Immature natural killer cell (primary cell): ENCODE data around the gene LRRC3. TPM values are rescaled to one million over a fixed set of nuclear protein-coding genes. Genes with fewer than 3 reads are reported as not detected.

Experiments
- DNase-seq, 3 donors: peaks; one replicate each; pipeline ENCODE4 v3.0.0; 2022; ENCODE audit warnings: mixed read lengths in 1 of 3
- H3K27ac Mint-ChIP-seq, 6 donors: one replicate each; pipeline ENCODE4 v1.8.0; 2020; ENCODE audit warnings: mixed read lengths in 6 of 6, mild to moderate bottlenecking in 5 of 6, inconsistent platforms in 4 of 6, moderate library complexity in 3 of 6
- H3K27me3 Mint-ChIP-seq, 3 donors: one replicate each; pipeline ENCODE4 v1.8.0; 2020 to 2021; ENCODE audit warnings: low read depth in 3 of 3, mild to moderate bottlenecking in 3 of 3, mixed read lengths in 3 of 3, moderate library complexity in 3 of 3, inconsistent platforms in 1 of 3
- H3K36me3 Mint-ChIP-seq, 3 donors: one replicate each; pipeline ENCODE4 v1.8.0; 2020; ENCODE audit warnings: mixed read lengths in 3 of 3, inconsistent platforms in 2 of 3, mild to moderate bottlenecking in 2 of 3
- H3K4me1 Mint-ChIP-seq, 2 donors: one replicate each; pipeline ENCODE4 v1.8.0; 2020; ENCODE audit warnings: inconsistent platforms in 2 of 2, mild to moderate bottlenecking in 2 of 2, mixed read lengths in 2 of 2, moderate library complexity in 1 of 2
- H3K4me3 Mint-ChIP-seq, 5 donors: one replicate each; pipeline ENCODE4 v1.8.0; 2020; ENCODE audit warnings: mild to moderate bottlenecking in 5 of 5, mixed read lengths in 5 of 5, inconsistent platforms in 3 of 5, moderate library complexity in 3 of 5
- H3K9me3 Mint-ChIP-seq, 6 donors: one replicate each; pipeline ENCODE4 v1.8.0; 2020; ENCODE audit warnings: mild to moderate bottlenecking in 6 of 6, mixed read lengths in 6 of 6, inconsistent platforms in 4 of 6, moderate library complexity in 3 of 6
- polyA plus RNA-seq, 3 donors: library from polyadenylated mRNA; unstranded; fragments of 300-500 nt; fragmentation: Illumina TruSeq; gene quantifications; one replicate each; pipeline ENCODE4 v1.2.3, GENCODE V29; 2021

LRRC3 gene
- polyA plus RNA-seq, 3 donors from 2014 or later, result 0.29 TPM; not detected in 2

GRCh38 chr21:44427241-44428120 lies 27.8 kb upstream of the LRRC3 start:
- H3K4me3 Mint-ChIP-seq, result no peak overlapping the region
- H3K4me1 Mint-ChIP-seq, result no peaks in the 10 kb centered on the region
- DNase-seq, result no peak
- peaks cover 0 to 2% (median under 1%) of the 10 kb centered on the region in 3 donors for H3K27me3 Mint-ChIP-seq
- peaks cover 2 to 25% (median 11%) of the 10 kb centered on the region in 6 donors for H3K9me3 Mint-ChIP-seq
- H3K27ac Mint-ChIP-seq, result peak overlapping the region in 2 of 6 donors; percentile 62 to 79
- H3K36me3 Mint-ChIP-seq, result peaks cover 12 to 27% (median 26%) of the 10 kb centered on the region in 3 donors

DNA sequence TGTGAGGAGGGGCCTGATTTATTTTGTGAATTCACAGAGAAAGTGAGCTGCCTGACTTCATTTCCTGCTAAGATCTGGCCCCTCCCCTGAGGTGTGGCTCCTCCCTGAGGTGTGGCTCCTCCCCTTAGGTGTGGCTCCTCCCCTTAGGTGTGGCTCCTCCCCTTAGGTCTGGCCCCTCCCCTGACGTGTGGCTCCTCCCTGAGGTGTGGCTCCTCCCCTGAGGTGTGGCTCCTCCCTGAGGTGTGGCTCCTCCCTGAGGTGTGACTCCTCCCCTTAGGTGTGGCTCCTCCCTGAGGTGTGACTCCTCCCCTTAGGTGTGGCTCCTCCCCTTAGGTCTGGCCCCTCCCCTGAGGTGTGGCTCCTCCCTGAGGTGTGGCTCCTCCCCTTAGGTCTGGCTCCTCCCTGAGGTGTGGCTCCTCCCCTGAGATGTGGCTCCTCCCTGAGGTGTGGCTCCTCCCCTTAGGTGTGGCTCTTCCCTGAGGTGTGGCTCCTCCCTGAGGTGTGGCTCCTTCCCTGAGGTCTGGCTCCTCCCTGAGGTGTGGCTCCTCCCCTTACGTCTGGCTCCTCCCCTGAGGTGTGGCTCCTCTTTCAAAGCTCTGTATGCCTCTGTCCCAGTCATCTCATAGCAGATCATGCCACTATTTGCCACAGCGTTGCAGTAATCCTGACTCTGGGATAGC lies 26.9 kb upstream of the LRRC3 start:
- no peak overlapping the region for H3K4me3 Mint-ChIP-seq
- peaks cover 0 to 2% (median 2%) of the 10 kb centered on the region in 3 donors for H3K27me3 Mint-ChIP-seq
- DNase-seq, result peak; percentile 64 to 71 (median 67)
- peaks cover 2 to 25% (median 11%) of the 10 kb centered on the region in 6 donors for H3K9me3 Mint-ChIP-seq
- H3K4me1 Mint-ChIP-seq, result no peaks in the 10 kb centered on the region
- peak overlapping the region in 5 of 6 donors; percentile 58 to 85 (median 72) for H3K27ac Mint-ChIP-seq
- peaks cover 12 to 31% (median 23%) of the 10 kb centered on the region in 3 donors for H3K36me3 Mint-ChIP-seq

DNA sequence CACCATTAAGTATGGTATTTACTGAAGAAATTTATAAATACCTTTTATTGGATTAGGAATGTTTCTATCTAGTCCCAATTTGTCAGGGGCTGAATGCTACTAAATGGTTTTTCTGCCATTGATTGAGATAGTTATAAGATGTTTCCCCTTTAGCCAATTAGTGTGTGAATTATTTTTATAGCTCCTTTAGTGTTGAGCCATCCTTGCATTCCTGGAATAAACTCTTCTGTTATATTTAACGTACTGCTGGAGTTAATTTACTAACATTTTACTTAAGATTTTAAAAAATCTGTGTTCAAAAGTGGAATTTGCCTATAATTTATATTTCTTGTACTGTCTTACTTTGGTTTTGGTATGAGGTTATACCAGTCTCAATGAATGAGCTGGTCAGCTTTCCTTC lies 25.4 kb upstream of the LRRC3 start:
- peaks cover 2 to 25% (median 11%) of the 10 kb centered on the region in 6 donors for H3K9me3 Mint-ChIP-seq
- DNase-seq, result no peak
- no peaks in the 10 kb centered on the region for H3K4me1 Mint-ChIP-seq
- H3K4me3 Mint-ChIP-seq, result no peak overlapping the region
- H3K27me3 Mint-ChIP-seq, result peaks cover 0 to 2% (median 2%) of the 10 kb centered on the region in 3 donors
- H3K36me3 Mint-ChIP-seq, result peaks cover 12 to 31% (median 23%) of the 10 kb centered on the region in 3 donors
- no peak overlapping the region for H3K27ac Mint-ChIP-seq

DNA sequence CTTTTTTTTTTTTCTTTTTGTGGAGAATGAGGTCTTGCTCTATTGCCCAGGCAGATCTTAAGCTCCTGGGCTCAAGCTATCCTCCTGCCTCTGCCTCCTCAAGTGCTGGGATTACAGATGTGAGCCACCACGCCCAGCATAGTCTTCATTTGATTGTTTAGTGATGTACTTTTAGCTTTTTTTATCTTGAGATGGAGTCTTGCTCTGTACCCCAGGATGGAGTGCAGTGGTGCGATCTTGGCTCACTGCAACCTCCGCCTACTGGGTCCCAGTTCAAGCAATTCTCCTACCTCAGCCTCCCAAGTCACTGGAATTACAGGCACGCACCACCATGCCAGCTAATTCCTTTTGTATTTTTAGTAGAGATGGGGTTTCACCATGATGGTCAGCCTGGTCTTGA lies 24.0 kb upstream of the LRRC3 start:
- H3K4me3 Mint-ChIP-seq, result no peak overlapping the region
- DNase-seq, result no peak
- peaks cover 0 to 2% (median 2%) of the 10 kb centered on the region in 3 donors for H3K27me3 Mint-ChIP-seq
- H3K27ac Mint-ChIP-seq, result no peak overlapping the region
- H3K4me1 Mint-ChIP-seq, result no peaks in the 10 kb centered on the region
- H3K9me3 Mint-ChIP-seq, result peaks cover 2 to 25% (median 11%) of the 10 kb centered on the region in 6 donors
- H3K36me3 Mint-ChIP-seq, result peaks cover 12 to 31% (median 23%) of the 10 kb centered on the region in 3 donors

- Mint-ChIP-seq H3K4me3 (no peak overlapping the region), H3K36me3 (peaks cover 12 to 31% (median 23%) of the 10 kb centered on the region in 3 donors), H3K27ac (no peak overlapping the region), H3K4me1 (no peaks in the 10 kb centered on the region), H3K9me3 (peaks cover 2 to 25% (median 11%) of the 10 kb centered on the region in 6 donors), H3K27me3 (peaks cover 0 to 2% (median 2%) of the 10 kb centered on the region in 3 donors)
- DNase-seq, result no peak
These were observed 22.2 kb upstream of the LRRC3 start for GRCh38 chr21:44432841-44433790.

GRCh38 chr21:44433791-44434567 lies 21.3 kb upstream of the LRRC3 start:
- Mint-ChIP-seq H3K27me3 (peaks cover 0 to 2% (median 2%) of the 10 kb centered on the region in 3 donors), H3K27ac (no peak overlapping the region)
- DNase-seq, result no peak

DNA sequence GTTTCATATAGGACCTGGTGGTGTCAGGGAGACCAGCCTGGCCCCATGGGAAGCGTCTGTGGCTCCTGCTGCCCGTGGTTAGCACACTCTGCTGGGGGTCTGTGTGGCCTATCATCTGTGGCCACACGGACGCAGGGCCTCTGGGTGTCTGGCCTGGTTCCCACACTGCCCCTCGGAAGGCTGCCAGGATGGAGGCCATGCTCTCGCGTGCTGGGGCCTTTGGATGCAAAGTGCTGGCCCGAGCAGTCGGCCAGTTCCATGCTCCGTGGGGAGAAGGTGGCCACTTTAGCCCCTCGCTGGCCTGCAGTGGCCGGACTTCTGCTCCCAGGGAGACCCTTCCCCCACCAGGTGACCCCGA lies 20.8 kb upstream of the LRRC3 start:
- Mint-ChIP-seq H3K4me1 (no peaks in the 10 kb centered on the region), H3K27ac (no peak overlapping the region), H3K27me3 (peaks cover 0 to 2% (median 0%) of the 10 kb centered on the region in 3 donors), H3K36me3 (peaks cover 12 to 30% (median 25%) of the 10 kb centered on the region in 3 donors), H3K4me3 (no peak overlapping the region), H3K9me3 (peaks cover 2 to 19% (median 11%) of the 10 kb centered on the region in 6 donors)
- no peak for DNase-seq

More at GRCh38 chr21:44433791-44434567, 21.3 kb upstream of the LRRC3 start:
- peaks cover 12 to 31% (median 23%) of the 10 kb centered on the region in 3 donors for H3K36me3 Mint-ChIP-seq
- H3K4me3 Mint-ChIP-seq, result no peak overlapping the region
- H3K9me3 Mint-ChIP-seq, result peaks cover 2 to 20% (median 11%) of the 10 kb centered on the region in 6 donors
- no peaks in the 10 kb centered on the region for H3K4me1 Mint-ChIP-seq

GRCh38 chr21:44434936-44435635 lies 20.2 kb upstream of the LRRC3 start:
- Mint-ChIP-seq H3K4me3 (no peak overlapping the region), H3K9me3 (peaks cover under 1 to 14% (median 7%) of the 10 kb centered on the region in 6 donors), H3K36me3 (peaks cover 12 to 25% (median 20%) of the 10 kb centered on the region in 3 donors), H3K4me1 (no peaks in the 10 kb centered on the region), H3K27ac (no peak overlapping the region), H3K27me3 (peaks cover 0 to 2% (median 2%) of the 10 kb centered on the region in 3 donors)
- DNase-seq, result no peak

GRCh38 chr21:44436111-44436611 lies 19.1 kb upstream of the LRRC3 start:
- Mint-ChIP-seq H3K27ac (no peak overlapping the region), H3K4me3 (no peak overlapping the region), H3K27me3 (peaks cover 0 to 3% (median 2%) of the 10 kb centered on the region in 3 donors), H3K4me1 (no peaks in the 10 kb centered on the region), H3K9me3 (peaks cover 0 to 6% (median 2%) of the 10 kb centered on the region in 6 donors), H3K36me3 (peaks cover 8 to 21% (median 18%) of the 10 kb centered on the region in 3 donors)
- DNase-seq, result no peak

- DNase-seq, result no peak
- Mint-ChIP-seq H3K4me3 (no peak overlapping the region), H3K27ac (no peak overlapping the region), H3K36me3 (peaks cover 4 to 13% (median 12%) of the 10 kb centered on the region in 3 donors), H3K9me3 (peaks cover 0 to 2% (median 0%) of the 10 kb centered on the region in 6 donors), H3K27me3 (peaks cover 0 to 3% (median 2%) of the 10 kb centered on the region in 3 donors), H3K4me1 (no peaks in the 10 kb centered on the region)
These were observed 18.4 kb upstream of the LRRC3 start for GRCh38 chr21:44436958-44437357.

- no peak overlapping the region for H3K27ac Mint-ChIP-seq
These were observed 18.0 kb upstream of the LRRC3 start for GRCh38 chr21:44437371-44437695.

More at GRCh38 chr21:44437371-44437695, 18.0 kb upstream of the LRRC3 start:
- Mint-ChIP-seq H3K27me3 (peaks cover 0 to 3% (median 2%) of the 10 kb centered on the region in 3 donors), H3K9me3 (no peaks in the 10 kb centered on the region), H3K4me1 (no peaks in the 10 kb centered on the region), H3K36me3 (peaks cover under 1 to 9% (median 8%) of the 10 kb centered on the region in 3 donors), H3K4me3 (no peak overlapping the region)
- no peak for DNase-seq
